Spleen (tissue), 11 donors: ENCODE measurements around the gene CFAP251. TPM values are rescaled to one million over a fixed set of nuclear protein-coding genes. Genes with fewer than 3 reads are reported as not detected.

Source experiments
- DNase-seq: peaks from one replicate; pipeline ENCODE4 v3.0.0-alpha.2; 2020
- H3K27ac ChIP-seq, 8 donors: fragments of 200-600 bp; sonication (generic) in 7 of 8; 1 replicate in 4 of 8; 2 replicates in 4 of 8; pipeline versions ENCODE4 v1.5.0 to v1.8.0; 2016 to 2021; ENCODE audit warnings: inconsistent platforms in 4 of 8, mild to moderate bottlenecking in 4 of 8, moderate library complexity in 1 of 8
- H3K27me3 ChIP-seq, 7 donors: fragments of 200-600 bp; sonication (generic) in 6 of 7; replicated peaks in 1 of 7; 1 replicate in 4 of 7; 2 replicates in 3 of 7; pipeline versions ENCODE4 v1.5.0 to v1.8.0; 2016 to 2021; ENCODE audit warnings: inconsistent platforms in 3 of 7, mild to moderate bottlenecking in 1 of 7
- H3K36me3 ChIP-seq, 6 donors: fragments of 200-600 bp; sonication (generic) in 5 of 6; 1 replicate in 4 of 6; 2 replicates in 2 of 6; pipeline versions ENCODE4 v1.5.0 to v1.8.0; 2016 to 2021; ENCODE audit warnings: inconsistent platforms in 2 of 6
- H3K4me1 ChIP-seq, 6 donors: fragments of 200-600 bp; sonication (generic) in 5 of 6; 1 replicate in 3 of 6; 2 replicates in 3 of 6; pipeline versions ENCODE4 v1.5.0 to v1.8.0; 2016 to 2021; ENCODE audit warnings: inconsistent platforms in 3 of 6
- H3K4me3 ChIP-seq, 8 donors: fragments of 200-600 bp; sonication (generic) in 7 of 8; 1 replicate in 4 of 8; 2 replicates in 4 of 8; pipeline versions ENCODE4 v1.5.0 to v1.8.0; 2016 to 2021; ENCODE audit warnings: inconsistent platforms in 4 of 8, mild to moderate bottlenecking in 4 of 8, moderate library complexity in 2 of 8
- H3K9me3 ChIP-seq, 8 donors: fragments of 200-600 bp; sonication (generic) in 7 of 8; 1 replicate in 4 of 8; 2 replicates in 4 of 8; pipeline versions ENCODE4 v1.5.0 to v1.8.0; 2016 to 2021; ENCODE audit warnings: inconsistent platforms in 4 of 8
- CTCF ChIP-seq, 11 experiments: fragments of 200-600 bp in 7 of 11; fragments of 450-650 bp in 4 of 11; sonication (generic) in 4 of 11; IDR thresholded peaks in 8 of 11; conservative IDR thresholded peaks in 3 of 11; 1 replicate in 7 of 11; 2 replicates in 4 of 11; pipeline versions ENCODE4 v1.4.0 to v1.8.0; 2016 to 2021; ENCODE audit warnings: antibody characterized with exemption in 11 of 11, inconsistent platforms in 4 of 11, mild to moderate bottlenecking in 1 of 11
- POLR2A ChIP-seq, 3 donors: fragments of 450-650 bp; IDR thresholded peaks; one replicate each; pipeline ENCODE4 v1.5.1; 2017; ENCODE audit warnings: antibody characterized with exemption in 3 of 3, mild to moderate bottlenecking in 1 of 3
- POLR2AphosphoS5 ChIP-seq, 3 donors: sonication (generic); formaldehyde crosslinking; IDR thresholded peaks; one replicate each; pipeline ENCODE4 v1.5.1; 2017; ENCODE audit warnings: antibody characterized with exemption in 3 of 3
- WGBS, 5 donors: extraction: QIAGEN DNeasy Blood & Tissue Kit in 3 of 5; methylation state at CpG; one replicate each; pipeline versions ENCODE4 v1.1.5 to v1.1.7; 2013 to 2018; 5-methylcytosine and 5-hydroxymethylcytosine counted together
- intact Hi-C: fragments of 100-400 bp; cut with DNase I; formaldehyde crosslinking; loops from one replicate; pipeline ENCODE4 v1.15.0; 2023; ENCODE audit warnings: low total_unique reads
- polyA plus RNA-seq, 3 donors: library from polyadenylated mRNA; stranded (reverse); fragments of 200-250 nt; gene quantifications; one replicate each; pipeline ENCODE4 v1.2.1, GENCODE V29; 2013
- total RNA-seq, 7 donors: library from RNA; depleted of rRNA in 3 of 7; stranded (reverse); fragments of >200 nt in 3 of 7; fragmentation: NEBNext Ultra II Directional in 4 of 7; extraction: Animal tissue kit (Norgen Biotek cat#: 25700) in 4 of 7; gene quantifications; one replicate each; pipeline versions ENCODE4 v1.1.0 to v1.2.1, GENCODE V29; 2016 to 2021
- donor health status: healthy with polysubstance abuse.
- donor health status: DM: no; HTN: no; CAD: no; lungs with moderate emphysema.
- donor health status: DM: no; HTN: no; CAD: no.
- donor health status: Bipolar disorder and iron deficiency.
- donor health status: healthy.
- donor health status: DM: no; HTN: no; CAD: no.
- donor health status: DM: yes; HTN: yes; CAD: no.

CFAP251 gene
- total and polyA plus RNA-seq, 10 donors = 1.3 to 10.5 (median 3.6) TPM

- WGBS, 5 donors = 78 to 94% (median 89%) methylated on average over 7 of the region's 7 CpGs
- no peak for DNase-seq
- Histone ChIP-seq H3K36me3 (no peaks in the 10 kb centered on the region), H3K27me3 (peaks cover 0 to 19% (median 6%) of the 10 kb centered on the region in 7 donors), H3K4me3 (no peak overlapping the region), H3K27ac (no peak overlapping the region), H3K9me3 (no peaks in the 10 kb centered on the region), H3K4me1 (peaks cover 3 to 90% (median 51%) of the 10 kb centered on the region in 6 donors)
- TF ChIP-seq POLR2A (IDR thresholded peaks at IDR 0.05) (no peak), POLR2AphosphoS5 (IDR thresholded peaks at IDR 0.05) (peak in 1 of 3 donors; percentile 25)
- intact Hi-C loops = no loop called here
Measured at GRCh38 chr12:122026706-122027333, 108.4 kb downstream of the CFAP251 start.

- H3K27me3 ChIP-seq = peaks cover 0 to 9% (median 0%) of the 10 kb centered on the region in 7 donors
- H3K9me3 ChIP-seq = no peaks in the 10 kb centered on the region
- no peak for DNase-seq
- no peaks in the 10 kb centered on the region for H3K36me3 ChIP-seq
- no peak for TF ChIP-seq POLR2A (IDR thresholded peaks at IDR 0.05)
- no peak for TF ChIP-seq CTCF (IDR thresholded peaks at IDR 0.05 in 8 of 11, conservative IDR thresholded peaks at IDR 0.05 in 3 of 11)
- WGBS, 5 donors = 79 to 89% (median 80%) methylated on average over 12 of the region's 12 CpGs
- intact Hi-C loops = no loop called here
- no peak overlapping the region for H3K4me3 ChIP-seq
- peaks cover 3 to 94% (median 47%) of the 10 kb centered on the region in 6 donors for H3K4me1 ChIP-seq
- no peak overlapping the region for H3K27ac ChIP-seq
Measured at GRCh38 chr12:122028165-122028904, 109.9 kb downstream of the CFAP251 start.

- TF ChIP-seq POLR2AphosphoS5 (IDR thresholded peaks at IDR 0.05) = no peak
- TF ChIP-seq CTCF (IDR thresholded peaks at IDR 0.05 in 8 of 11, conservative IDR thresholded peaks at IDR 0.05 in 3 of 11) = no peak
- TF ChIP-seq POLR2A (IDR thresholded peaks at IDR 0.05) = no peak
- Histone ChIP-seq H3K4me1 (peaks cover 3 to 87% (median 40%) of the 10 kb centered on the region in 6 donors), H3K27me3 (peaks cover 0 to 2% (median 0%) of the 10 kb centered on the region in 7 donors), H3K9me3 (no peaks in the 10 kb centered on the region), H3K4me3 (no peak overlapping the region), H3K36me3 (no peaks in the 10 kb centered on the region), H3K27ac (peak overlapping the region in 5 of 8 donors; percentile 33 to 61 (median 49))
- WGBS, 5 donors = 58 to 68% (median 64%) methylated on average over 23 of the region's 23 CpGs
- no peak for DNase-seq
- intact Hi-C loops = no loop called here
Measured at GRCh38 chr12:122028905-122029560, 110.6 kb downstream of the CFAP251 start.

GRCh38 chr12:122029620-122030423 lies 111.4 kb downstream of the CFAP251 start:
- no peak for DNase-seq

More at GRCh38 chr12:122029620-122030423, 111.4 kb downstream of the CFAP251 start:
- Histone ChIP-seq H3K27ac (peak overlapping the region in 5 of 8 donors; percentile 33 to 61 (median 49)), H3K4me3 (no peak overlapping the region), H3K36me3 (peaks cover 0 to 3% (median 0%) of the 10 kb centered on the region in 6 donors), H3K9me3 (no peaks in the 10 kb centered on the region), H3K4me1 (peaks cover 3 to 79% (median 34%) of the 10 kb centered on the region in 6 donors), H3K27me3 (no peaks in the 10 kb centered on the region)
- TF ChIP-seq POLR2A (IDR thresholded peaks at IDR 0.05) (no peak), POLR2AphosphoS5 (IDR thresholded peaks at IDR 0.05) (peak; percentile 11 to 70 (median 57)), CTCF (IDR thresholded peaks at IDR 0.05 in 8 of 11, conservative IDR thresholded peaks at IDR 0.05 in 3 of 11) (no peak)
- intact Hi-C loops = loop anchor here (5.0 kb wide), 1 partner anchor 113 kb away; the partner anchor contains the start of gene CFAP251
- WGBS, 5 donors = 65 to 83% (median 68%) methylated on average over 19 to 28 of the region's 28 CpGs
